HepG2 (cell line): ENCODE measurements around the gene NCBP3. TPM values are rescaled to one million over a fixed set of nuclear protein-coding genes. Genes with fewer than 3 reads are reported as not detected.

Experiments used
- ATF2 ChIP-seq: sonication (generic); formaldehyde crosslinking; IDR thresholded peaks from 2 replicates; pipeline ENCODE4 v1.4.0; 2020; ENCODE audit warnings: missing genetic modification reagents
- CC2D1A ChIP-seq: sonication (generic); formaldehyde crosslinking; IDR thresholded peaks from 2 replicates; pipeline ENCODE4 v1.8.1; 2023; ENCODE audit warnings: mild to moderate bottlenecking, missing genetic modification reagents
- CENPX ChIP-seq: sonication (generic); formaldehyde crosslinking; IDR thresholded peaks from 2 replicates; pipeline ENCODE4 v1.9.0; 2021; ENCODE audit warnings: mild to moderate bottlenecking, missing genetic modification reagents, moderate library complexity
- DNMT3B ChIP-seq: conservative IDR thresholded peaks from 2 replicates; pipeline ENCODE4 v1.6.1; 2016; ENCODE audit warnings: missing biosample characterization, control low read depth
- KLF11 ChIP-seq: IDR thresholded peaks from 2 replicates; pipeline ENCODE4 v1.6.1; 2016; ENCODE audit warnings: missing compliant biosample characterization
- PAXIP1 ChIP-seq: sonication (generic); formaldehyde crosslinking; conservative IDR thresholded peaks from 2 replicates; pipeline ENCODE4 v1.4.0; 2020; ENCODE audit warnings: mild to moderate bottlenecking, missing genetic modification reagents, moderate library complexity
- PRDM15 ChIP-seq: sonication (generic); formaldehyde crosslinking; IDR thresholded peaks from 2 replicates; pipeline ENCODE4 v1.4.0; 2020; ENCODE audit warnings: missing genetic modification reagents
- PRDM4 ChIP-seq: sonication (generic); formaldehyde crosslinking; IDR thresholded peaks from 2 replicates; pipeline ENCODE4 v1.9.0; 2021; ENCODE audit warnings: missing genetic modification reagents, borderline replicate concordance
- RXRA ChIP-seq: sonication (generic); formaldehyde crosslinking; IDR thresholded peaks from 2 replicates; pipeline ENCODE4 v1.5.1; 2020; ENCODE audit warnings: missing genetic modification reagents
- THAP9 ChIP-seq: sonication (generic); formaldehyde crosslinking; IDR thresholded peaks from 2 replicates; pipeline ENCODE4; 2020; ENCODE audit warnings: missing genetic modification reagents, mild to moderate bottlenecking, borderline replicate concordance
- ZNF33A ChIP-seq: sonication (generic); formaldehyde crosslinking; IDR thresholded peaks from 2 replicates; pipeline ENCODE4 v1.5.1; 2020; ENCODE audit warnings: missing genetic modification reagents, mild to moderate bottlenecking, moderate library complexity, borderline replicate concordance
- ZNF709 ChIP-seq: sonication (generic); formaldehyde crosslinking; IDR thresholded peaks from 2 replicates; pipeline ENCODE4 v1.5.0; 2020; ENCODE audit warnings: mild to moderate bottlenecking, missing genetic modification reagents
- ZNF747 ChIP-seq: sonication (generic); formaldehyde crosslinking; IDR thresholded peaks from 2 replicates; pipeline ENCODE4 v1.8.1; 2023; ENCODE audit warnings: missing genetic modification reagents, mild to moderate bottlenecking, borderline replicate concordance
- polyA plus RNA-seq, 8 experiments: library from polyadenylated mRNA; depleted of rRNA in 3 of 8; stranded (reverse) in 7 of 8; unstranded in 1 of 8; fragments of >200 nt; fragmentation: Illumina TruSeq in 4 of 8; extraction: Trizol in 4 of 8; gene quantifications; 2 replicates each; pipeline versions ENCODE4 v1.2.1 to v1.2.3, GENCODE V29; 2011 to 2016; ENCODE audit warnings: low read depth in 4 of 8, missing spikeins in 1 of 8, mixed read lengths in 1 of 8; ENCODE audit not compliant: insufficient read depth in 1 of 8
- total RNA-seq, 5 experiments: library from RNA; depleted of rRNA; stranded (reverse); fragments of >200 nt; fragmentation: Illumina TruSeq; extraction: Trizol; gene quantifications; 2 replicates each; pipeline ENCODE4 v1.2.3, GENCODE V29; 2016; ENCODE audit warnings: low read depth in 1 of 5

Gene NCBP3
- total and polyA plus RNA-seq, 2 of the 13 experiments (the other 11 are each of a cell fraction or from before 2014, with no cell fraction given) = 19.5 to 24.8 TPM

- TF ChIP-seq CENPX = no peak
- no peak; the same call in 1 of the 2 replicates for TF ChIP-seq PRDM15 (CRISPR knock-in tag)
- TF ChIP-seq PRDM4 = no peak
- TF ChIP-seq ZNF709 (CRISPR knock-in tag) = peak; percentile 20; the same call in 1 of the 2 replicates
- peak; percentile 95 for TF ChIP-seq ATF2
- TF ChIP-seq CC2D1A (CRISPR knock-in tag) = no peak
- TF ChIP-seq RXRA (CRISPR knock-in tag) = peak; percentile 96
- peak; percentile 67; the same call in 1 of the 2 replicates for TF ChIP-seq ZNF747 (CRISPR knock-in tag)
- TF ChIP-seq THAP9 (CRISPR knock-in tag) = no peak; the same call in 1 of the 2 replicates
- 0 out of 2 replicates have a peak, but pooled peaks have one; percentile 0 for TF ChIP-seq KLF11 (CRISPR knock-in tag)
- no peak; the same call in 1 of the 2 replicates for TF ChIP-seq ZNF33A
- TF ChIP-seq PAXIP1 = peak; percentile 98
- TF ChIP-seq DNMT3B (CRISPR knock-in tag) = no peak
Measured at GRCh38 chr17:3802461-3803307, 43.4 kb downstream of the NCBP3 start (continued).
